Measurements from ENCODE around the gene ALX4.

DNA sequence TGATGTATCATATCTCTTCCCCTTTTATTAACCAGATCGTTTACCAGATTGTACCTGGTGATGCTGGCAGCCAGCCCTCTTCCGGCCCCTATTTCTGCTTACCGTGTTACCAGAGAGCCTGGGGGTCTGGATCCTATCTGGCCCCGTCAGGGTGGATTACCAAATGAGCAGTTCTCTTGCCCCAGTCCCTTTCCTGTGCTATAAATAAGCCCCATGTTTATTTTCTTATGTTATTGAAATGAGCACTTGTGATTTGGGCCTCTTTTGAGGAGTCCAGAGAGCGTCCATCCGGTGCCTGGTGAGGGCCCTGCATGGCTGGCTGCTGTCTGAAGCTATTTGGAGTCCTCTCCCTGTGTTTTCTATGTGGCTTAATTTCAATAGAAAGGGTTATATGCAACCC, 59.5 kb downstream of the ALX4 start:
- TF ChIP-seq, protein P1, sequence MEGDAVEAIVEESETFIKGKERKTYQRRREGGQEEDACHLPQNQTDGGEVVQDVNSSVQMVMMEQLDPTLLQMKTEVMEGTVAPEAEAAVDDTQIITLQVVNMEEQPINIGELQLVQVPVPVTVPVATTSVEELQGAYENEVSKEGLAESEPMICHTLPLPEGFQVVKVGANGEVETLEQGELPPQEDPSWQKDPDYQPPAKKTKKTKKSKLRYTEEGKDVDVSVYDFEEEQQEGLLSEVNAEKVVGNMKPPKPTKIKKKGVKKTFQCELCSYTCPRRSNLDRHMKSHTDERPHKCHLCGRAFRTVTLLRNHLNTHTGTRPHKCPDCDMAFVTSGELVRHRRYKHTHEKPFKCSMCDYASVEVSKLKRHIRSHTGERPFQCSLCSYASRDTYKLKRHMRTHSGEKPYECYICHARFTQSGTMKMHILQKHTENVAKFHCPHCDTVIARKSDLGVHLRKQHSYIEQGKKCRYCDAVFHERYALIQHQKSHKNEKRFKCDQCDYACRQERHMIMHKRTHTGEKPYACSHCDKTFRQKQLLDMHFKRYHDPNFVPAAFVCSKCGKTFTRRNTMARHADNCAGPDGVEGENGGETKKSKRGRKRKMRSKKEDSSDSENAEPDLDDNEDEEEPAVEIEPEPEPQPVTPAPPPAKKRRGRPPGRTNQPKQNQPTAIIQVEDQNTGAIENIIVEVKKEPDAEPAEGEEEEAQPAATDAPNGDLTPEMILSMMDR (conservative IDR thresholded peaks at IDR 0.05; ENCODE audit: low read length) = no peak
- TF ChIP-seq EZH2phosphoT487 (IDR thresholded peaks at IDR 0.05; ENCODE audit: borderline replicate concordance, low read depth, low read length) = no peak

Measured in OCI-LY7 (cell line).